Muscle layer of duodenum (tissue), 2 donors: Measurements from ENCODE around the gene SFXN5.
A peak's percentile ranks its signal among the peaks of the same experiment; 100 is the strongest.

Experiments
- H3K27ac ChIP-seq: one replicate; pipeline ENCODE4 v1.7.0; 2013; ENCODE audit warnings: mild to moderate bottlenecking, low read length
- H3K27me3 ChIP-seq: one replicate; pipeline ENCODE4 v1.7.0; 2013; ENCODE audit warnings: low read depth, mild to moderate bottlenecking, control low read depth, low read length
- H3K36me3 ChIP-seq, 2 donors: one replicate each; pipeline ENCODE4 v1.7.0; 2013; ENCODE audit warnings: low read length in 2 of 2, control low read depth in 1 of 2, mild to moderate bottlenecking in 1 of 2; ENCODE audit not compliant: insufficient read depth in 2 of 2, control insufficient read depth in 1 of 2
- H3K4me1 ChIP-seq, 2 donors: one replicate each; pipeline ENCODE4 v1.7.0; 2013; ENCODE audit warnings: low read length in 2 of 2, mild to moderate bottlenecking in 2 of 2, control low read depth in 1 of 2, moderate library complexity in 1 of 2; ENCODE audit not compliant: insufficient read depth in 2 of 2, control insufficient read depth in 1 of 2
- H3K4me3 ChIP-seq, 2 donors: one replicate each; pipeline ENCODE4 v1.7.0; 2013; ENCODE audit warnings: low read length in 2 of 2, low read depth in 1 of 2, mild to moderate bottlenecking in 1 of 2
- H3K9me3 ChIP-seq, 2 donors: one replicate each; pipeline ENCODE4 v1.7.0; 2013; ENCODE audit warnings: low read length in 2 of 2, control low read depth in 1 of 2, mild to moderate bottlenecking in 1 of 2; ENCODE audit not compliant: control insufficient read depth in 1 of 2
- donor health status: healthy.

Gene SFXN5

DNA sequence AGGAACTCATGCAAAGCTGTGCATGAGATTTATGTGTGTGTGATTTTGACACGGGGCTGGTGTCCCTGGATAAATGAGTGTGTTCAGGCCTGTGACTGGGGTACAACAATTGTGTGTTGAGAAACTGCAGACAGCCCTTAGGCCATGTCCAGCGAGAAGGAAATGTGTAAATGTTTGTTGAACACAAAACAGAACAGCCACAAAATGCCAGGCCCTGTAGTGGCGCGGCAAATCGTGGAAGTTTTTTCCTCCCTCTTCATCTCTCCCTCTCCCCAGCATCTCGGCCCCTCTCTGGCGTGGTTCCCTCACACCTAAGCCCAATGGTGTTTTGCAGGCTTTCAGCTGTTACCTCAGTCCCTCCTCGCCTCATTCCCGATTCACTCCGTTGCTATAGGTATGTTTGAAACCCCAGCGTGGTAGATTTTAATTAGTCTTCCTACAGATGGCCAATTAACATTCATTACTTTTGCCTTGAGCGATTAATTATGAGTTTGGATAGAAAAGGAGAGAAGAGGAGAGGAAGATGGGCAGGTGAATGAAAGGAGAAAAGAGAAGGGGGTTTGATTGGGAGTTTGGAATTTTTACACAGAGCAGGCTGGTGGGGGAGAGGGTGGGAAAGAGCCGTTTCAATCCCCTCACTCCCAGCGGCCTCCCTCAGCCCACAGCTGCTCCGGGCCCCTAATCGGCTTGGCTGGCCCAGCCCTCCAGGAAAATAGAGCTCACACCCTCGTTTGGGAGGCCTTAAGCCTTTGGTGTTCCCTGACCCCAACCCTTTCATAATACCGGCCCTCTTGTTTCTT, 173.5 kb downstream of the SFXN5 start:
- Histone ChIP-seq H3K4me1 (peaks cover 0 to 7% of the 10 kb centered on the region in 2 donors), H3K27me3 (peaks cover 24% of the 10 kb centered on the region), H3K27ac (no peak overlapping the region), H3K4me3 (no peak overlapping the region), H3K36me3 (no peaks in the 10 kb centered on the region), H3K9me3 (no peaks in the 10 kb centered on the region)

DNA sequence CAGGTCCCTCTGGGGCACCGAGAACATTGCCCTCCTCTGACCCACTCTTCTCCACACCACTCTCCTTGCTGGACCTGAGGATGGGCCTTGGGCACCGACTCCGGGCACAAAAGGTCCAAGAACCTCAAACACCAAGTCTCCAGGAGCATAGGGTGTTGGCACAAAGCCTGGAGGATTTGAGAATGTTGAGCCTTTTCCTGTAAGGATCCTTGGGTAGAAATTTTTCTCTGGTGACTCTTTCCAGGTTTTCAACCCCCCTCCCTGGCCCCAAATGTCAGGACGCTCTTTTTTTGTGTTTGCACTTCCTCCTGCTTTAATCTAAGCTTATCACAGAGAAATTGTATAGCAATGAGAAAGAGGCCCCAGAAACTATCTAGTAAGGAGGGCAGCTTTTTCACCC, 175.1 kb downstream of the SFXN5 start:
- Histone ChIP-seq H3K4me3 (no peak overlapping the region), H3K4me1 (peaks cover 0 to 7% of the 10 kb centered on the region in 2 donors), H3K27ac (no peak overlapping the region), H3K9me3 (no peaks in the 10 kb centered on the region), H3K36me3 (peaks cover 7% of the 10 kb centered on the region in 2 donors), H3K27me3 (peaks cover 19% of the 10 kb centered on the region)

GRCh38 chr2:72895759-72896281, 175.7 kb downstream of the SFXN5 start:
- Histone ChIP-seq H3K27me3 (peaks cover 14% of the 10 kb centered on the region), H3K36me3 (peaks cover 9 to 11% of the 10 kb centered on the region in 2 donors), H3K4me1 (peaks cover 0 to 7% of the 10 kb centered on the region in 2 donors), H3K4me3 (peak overlapping the region; percentile 37 to 46), H3K27ac (no peak overlapping the region), H3K9me3 (no peaks in the 10 kb centered on the region)

DNA sequence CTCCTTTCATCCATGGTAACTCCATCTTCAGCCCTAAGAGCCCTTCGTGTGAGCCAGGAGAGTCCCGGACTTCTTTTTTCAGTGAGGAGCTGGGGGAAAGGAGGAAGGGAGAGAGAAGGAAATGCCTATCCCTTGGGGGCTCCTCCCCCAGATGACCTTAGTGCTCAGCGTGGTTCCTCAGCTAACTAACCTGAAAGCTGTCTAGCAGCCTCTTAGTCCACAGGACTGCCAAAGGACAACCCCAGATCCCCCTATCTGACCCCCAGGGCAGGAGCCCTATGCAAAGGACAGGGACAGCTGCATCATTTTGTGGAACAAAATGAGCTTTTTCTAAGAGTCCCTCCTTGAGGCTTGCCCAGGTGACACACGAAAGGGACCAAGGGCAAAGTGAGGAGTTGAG, 176.4 kb downstream of the SFXN5 start:
- Histone ChIP-seq H3K4me3 (no peak overlapping the region), H3K27ac (no peak overlapping the region), H3K27me3 (peaks cover 8% of the 10 kb centered on the region), H3K9me3 (no peaks in the 10 kb centered on the region), H3K36me3 (peaks cover 9 to 11% of the 10 kb centered on the region in 2 donors), H3K4me1 (peaks cover 0 to 7% of the 10 kb centered on the region in 2 donors)

DNA sequence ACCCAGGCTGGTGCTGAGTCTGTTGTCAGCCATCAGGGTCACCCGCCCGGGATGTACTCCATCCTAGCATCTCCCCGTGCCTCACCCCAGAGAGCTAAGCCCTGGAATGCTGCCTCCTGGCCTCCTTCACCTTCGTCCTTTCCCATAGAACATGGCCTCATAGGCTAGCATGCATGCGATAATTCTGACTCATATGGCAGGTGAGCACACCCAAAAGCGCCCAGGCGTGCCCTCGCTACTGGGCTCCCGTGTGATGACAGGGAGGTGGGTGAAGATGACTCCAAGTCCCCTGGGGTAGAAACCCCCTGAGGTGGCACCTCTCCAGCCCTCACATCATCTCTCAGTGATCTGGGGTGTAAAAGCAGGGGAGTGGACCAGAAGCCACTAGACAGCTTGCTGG, 177.0 kb downstream of the SFXN5 start:
- H3K27me3 ChIP-seq = peaks cover 8% of the 10 kb centered on the region
- no peaks in the 10 kb centered on the region for H3K9me3 ChIP-seq
- H3K4me3 ChIP-seq = no peak overlapping the region
- no peak overlapping the region for H3K27ac ChIP-seq
- H3K4me1 ChIP-seq = peaks cover 0 to 7% of the 10 kb centered on the region in 2 donors
- H3K36me3 ChIP-seq = peaks cover 9 to 13% of the 10 kb centered on the region in 2 donors

DNA sequence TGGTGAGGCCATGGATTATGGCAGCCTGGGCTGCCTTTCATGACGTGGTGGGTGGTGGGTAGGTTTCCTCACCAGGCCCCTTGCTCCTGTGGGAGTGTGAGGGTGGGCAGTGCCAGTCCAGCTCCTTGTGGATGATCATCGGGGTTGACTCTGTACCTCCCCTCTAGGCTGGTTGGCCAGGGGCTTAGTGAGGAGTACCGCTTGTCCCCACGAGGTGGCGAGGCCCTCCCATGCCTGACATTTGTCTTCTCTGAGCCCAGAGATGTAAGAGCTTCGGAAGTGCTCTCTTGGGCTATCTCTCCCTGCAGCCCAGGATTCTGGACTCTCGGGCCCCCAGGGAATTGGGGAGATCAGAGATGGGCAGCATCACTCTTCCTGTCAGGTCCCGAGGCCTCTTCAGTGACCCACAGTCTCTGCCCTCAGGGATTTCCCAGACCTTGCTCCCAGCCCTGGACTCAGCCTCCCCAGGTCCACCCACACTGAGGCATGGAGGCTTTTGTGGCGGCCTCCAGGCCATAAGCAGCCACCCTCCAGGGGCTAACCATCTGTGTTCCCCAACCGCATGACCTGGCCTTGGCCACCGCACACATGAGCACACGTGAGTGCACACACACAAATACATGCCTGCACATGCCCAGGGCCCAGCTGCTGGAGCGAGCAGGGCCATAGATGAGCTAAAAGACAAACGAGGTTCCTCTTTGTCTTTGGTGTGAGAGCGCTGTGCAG, 177.8 kb downstream of the SFXN5 start:
- Histone ChIP-seq H3K9me3 (no peaks in the 10 kb centered on the region), H3K27me3 (peaks cover 8% of the 10 kb centered on the region), H3K36me3 (peaks cover 9 to 15% of the 10 kb centered on the region in 2 donors), H3K27ac (no peak overlapping the region), H3K4me1 (peaks cover 0 to 12% of the 10 kb centered on the region in 2 donors), H3K4me3 (no peak overlapping the region)

- Histone ChIP-seq H3K9me3 (no peaks in the 10 kb centered on the region), H3K27ac (no peak overlapping the region), H3K36me3 (peaks cover 9 to 15% of the 10 kb centered on the region in 2 donors), H3K4me3 (no peak overlapping the region), H3K4me1 (peaks cover 5 to 21% of the 10 kb centered on the region in 2 donors), H3K27me3 (peaks cover 8% of the 10 kb centered on the region)
Measured at GRCh38 chr2:72892506-72893173, 178.9 kb downstream of the SFXN5 start.
